Adrenal gland (tissue), 5 donors: ENCODE measurements around the gene TEX22.

Experiments
- CTCF ChIP-seq, 6 experiments: fragments of 450-650 bp in 4 of 6; fragments of 200-600 bp in 2 of 6; sonication (generic) in 1 of 6; IDR thresholded peaks; 1 replicate in 5 of 6; 2 replicates in 1 of 6; pipeline versions ENCODE4 v1.5.1 to v1.8.0; 2016 to 2021; ENCODE audit warnings: antibody characterized with exemption in 6 of 6, mild to moderate bottlenecking in 2 of 6, moderate library complexity in 1 of 6
- POLR2A ChIP-seq, 2 donors: fragments of 450-650 bp; IDR thresholded peaks; one replicate each; pipeline ENCODE4 v1.6.1; 2017; ENCODE audit warnings: antibody characterized with exemption in 2 of 2, mild to moderate bottlenecking in 2 of 2, moderate library complexity in 1 of 2
- donor health status: DM: no; HTN: no; CAD: no.

- TF ChIP-seq CTCF (IDR thresholded peaks at IDR 0.05) = no peak
- TF ChIP-seq POLR2A (IDR thresholded peaks at IDR 0.05) = no peak
These were observed 22.0 kb downstream of the TEX22 start for GRCh38 chr14:105420101-105420973.
